Measurements from ENCODE around the gene IPO13. TPM values are rescaled to one million over a fixed set of nuclear protein-coding genes. Genes with fewer than 3 reads are reported as not detected.

IPO13 gene
- total RNA-seq, 1 donor from 2014 or later: 57.4 TPM

GRCh38 chr1:43976890-43977289 lies 30.1 kb downstream of the IPO13 start:
- DNase-seq: no peak
- no peaks in the 10 kb centered on the region for H3K27me3 ChIP-seq (ENCODE audit: low read depth)
- intact Hi-C loops (cut with micrococcal nuclease): no loop called here
- peaks cover 40% of the 10 kb centered on the region for H3K36me3 ChIP-seq
- H3K27ac ChIP-seq (replicated peaks): no peak overlapping the region
- peaks cover 63% of the 10 kb centered on the region for H3K4me1 ChIP-seq
- peak overlapping the region; percentile 93 for H3K4me3 ChIP-seq
- no peaks in the 10 kb centered on the region for H3K9me3 ChIP-seq (replicated peaks)
- TF ChIP-seq CTCF (IDR thresholded peaks at IDR 0.05; ENCODE audit: borderline replicate concordance): no peak

- DNase-seq: no peak
- Histone ChIP-seq H3K4me3 (peak overlapping the region; percentile 93), H3K36me3 (peaks cover 35% of the 10 kb centered on the region), H3K9me3 (replicated peaks) (no peaks in the 10 kb centered on the region), H3K27me3 (ENCODE audit: low read depth) (no peaks in the 10 kb centered on the region), H3K27ac (replicated peaks) (no peak overlapping the region), H3K4me1 (peaks cover 63% of the 10 kb centered on the region)
- no peak for TF ChIP-seq CTCF (IDR thresholded peaks at IDR 0.05; ENCODE audit: borderline replicate concordance)
- intact Hi-C loops (cut with micrococcal nuclease): no loop called here
These were observed 30.9 kb downstream of the IPO13 start for GRCh38 chr1:43977376-43978263.

- intact Hi-C loops (cut with micrococcal nuclease): no loop called here
- no peak for DNase-seq
- H3K4me3 ChIP-seq: peak overlapping the region; percentile 87
- H3K4me1 ChIP-seq: peaks cover 63% of the 10 kb centered on the region
- TF ChIP-seq CTCF (IDR thresholded peaks at IDR 0.05; ENCODE audit: borderline replicate concordance): no peak
- peaks cover 29% of the 10 kb centered on the region for H3K36me3 ChIP-seq
- no peaks in the 10 kb centered on the region for H3K27me3 ChIP-seq (ENCODE audit: low read depth)
- H3K9me3 ChIP-seq (replicated peaks): no peaks in the 10 kb centered on the region
- H3K27ac ChIP-seq (replicated peaks): peak overlapping the region; percentile 73
These were observed 31.5 kb downstream of the IPO13 start for GRCh38 chr1:43978264-43978550.

GRCh38 chr1:43978551-43979260 lies 32.0 kb downstream of the IPO13 start, which contains the start of gene B4GALT2:
TSS of gene B4GALT2 (plus strand) at chr1:43979210. CDS start at chr1:43981161, 1,951 bp downstream.
- Histone ChIP-seq H3K4me3 (peak within 1 kb of the TSS; percentile 87), H3K36me3 (peaks cover 27% of the 10 kb centered on the region), H3K9me3 (replicated peaks) (no peaks in the 10 kb centered on the region), H3K27me3 (ENCODE audit: low read depth) (no peaks in the 10 kb centered on the region), H3K4me1 (peaks cover 61% of the 10 kb centered on the region), H3K27ac (replicated peaks) (peak within 1 kb of the TSS; percentile 73)
- no peak for TF ChIP-seq CTCF (IDR thresholded peaks at IDR 0.05; ENCODE audit: borderline replicate concordance)
- peak; percentile 55 for DNase-seq
- intact Hi-C loops (cut with micrococcal nuclease): no loop called here

GRCh38 chr1:43979261-43979527 lies 32.4 kb downstream of the IPO13 start:
- Histone ChIP-seq H3K27ac (replicated peaks) (peak overlapping the region; percentile 73), H3K4me1 (peaks cover 56% of the 10 kb centered on the region), H3K4me3 (peak overlapping the region; percentile 87), H3K9me3 (replicated peaks) (no peaks in the 10 kb centered on the region), H3K27me3 (ENCODE audit: low read depth) (no peaks in the 10 kb centered on the region), H3K36me3 (peaks cover 27% of the 10 kb centered on the region)
- no peak for TF ChIP-seq CTCF (IDR thresholded peaks at IDR 0.05; ENCODE audit: borderline replicate concordance)
- DNase-seq: no peak
- intact Hi-C loops (cut with micrococcal nuclease): no loop called here
